Measurements from ENCODE around the gene DNAH14.

Gene DNAH14

GRCh38 chr1:225388372-225388771, 458.9 kb downstream of the DNAH14 start:
- no peak for DNase-seq (ENCODE audit: low read depth in 2 of 3, low spot score in 2 of 3)

- DNase-seq (ENCODE audit: low read depth in 2 of 3, low spot score in 2 of 3): no peak
Measured at GRCh38 chr1:225389843-225390242, 460.4 kb downstream of the DNAH14 start.

GRCh38 chr1:225396357-225396756, 466.9 kb downstream of the DNAH14 start:
- no peak for DNase-seq (ENCODE audit: low read depth in 2 of 3, low spot score in 2 of 3)

GRCh38 chr1:225400968-225401367, 471.5 kb downstream of the DNAH14 start:
- DNase-seq (ENCODE audit: low read depth in 2 of 3, low spot score in 2 of 3): no peak

- no peak for DNase-seq (ENCODE audit: low read depth in 2 of 3, low spot score in 2 of 3)
Measured at GRCh38 chr1:225406976-225407725, 477.7 kb downstream of the DNAH14 start.

GRCh38 chr1:225407755-225408154, 478.3 kb downstream of the DNAH14 start:
- DNase-seq (ENCODE audit: low read depth in 2 of 3, low spot score in 2 of 3): no peak

- DNase-seq (ENCODE audit: low read depth in 2 of 3, low spot score in 2 of 3): no peak
Measured at GRCh38 chr1:225408249-225408648, 478.8 kb downstream of the DNAH14 start.

- no peak for DNase-seq (ENCODE audit: low read depth in 2 of 3, low spot score in 2 of 3)
Measured at GRCh38 chr1:225409051-225409450, 479.6 kb downstream of the DNAH14 start.

- no peak for DNase-seq (ENCODE audit: low read depth in 2 of 3, low spot score in 2 of 3)
Measured at GRCh38 chr1:225410036-225410435, 480.6 kb downstream of the DNAH14 start.

- no peak for DNase-seq (ENCODE audit: low read depth in 2 of 3, low spot score in 2 of 3)
Measured at GRCh38 chr1:225412321-225412720, 482.8 kb downstream of the DNAH14 start.

GRCh38 chr1:225412803-225413351, 483.4 kb downstream of the DNAH14 start:
- no peak for DNase-seq (ENCODE audit: low read depth in 2 of 3, low spot score in 2 of 3)

- no peak for DNase-seq (ENCODE audit: low read depth in 2 of 3, low spot score in 2 of 3)
Measured at GRCh38 chr1:225413708-225414375, 484.4 kb downstream of the DNAH14 start.

GRCh38 chr1:225415307-225415706, 485.8 kb downstream of the DNAH14 start:
- no peak for DNase-seq (ENCODE audit: low read depth in 2 of 3, low spot score in 2 of 3)

- no peak for DNase-seq (ENCODE audit: low read depth in 2 of 3, low spot score in 2 of 3)
Measured at GRCh38 chr1:225415967-225416745, 486.7 kb downstream of the DNAH14 start.

GRCh38 chr1:225418059-225418458, 488.6 kb downstream of the DNAH14 start:
- DNase-seq (ENCODE audit: low read depth in 2 of 3, low spot score in 2 of 3): no peak

GRCh38 chr1:225418598-225418997, 489.1 kb downstream of the DNAH14 start:
- DNase-seq (ENCODE audit: low read depth in 2 of 3, low spot score in 2 of 3): no peak

- no peak for DNase-seq (ENCODE audit: low read depth in 2 of 3, low spot score in 2 of 3)
Measured at GRCh38 chr1:225422031-225422605, 492.6 kb downstream of the DNAH14 start.

- DNase-seq (ENCODE audit: low read depth in 2 of 3, low spot score in 2 of 3): no peak
Measured at GRCh38 chr1:225422795-225423517, 493.5 kb downstream of the DNAH14 start.

- no peak for DNase-seq (ENCODE audit: low read depth in 2 of 3, low spot score in 2 of 3)
Measured at GRCh38 chr1:225423518-225423855, 494.0 kb downstream of the DNAH14 start.

GRCh38 chr1:225424562-225425200, 495.2 kb downstream of the DNAH14 start:
- DNase-seq (ENCODE audit: low read depth in 2 of 3, low spot score in 2 of 3): no peak

Measured in activated CD8-positive, alpha-beta memory T cell treated with anti-CD3 and anti-CD28 coated beads for 48 hours (primary cell).